Right atrium auricular region (tissue), 2 donors: ENCODE data around the gene CBFA2T3. TPM values are rescaled to one million over a fixed set of nuclear protein-coding genes. Genes with fewer than 3 reads are reported as not detected.

ENCODE experiments used
- DNase-seq: peaks from one replicate; pipeline ENCODE4 v3.0.0-alpha.2; 2019; ENCODE audit warnings: low spot score
- H3K27ac ChIP-seq, 2 donors: fragments of 200-600 bp; sonication (generic); 1 replicate in 1 of 2; 2 replicates in 1 of 2; pipeline ENCODE4 v1.5.1; 2016 to 2019
- H3K27me3 ChIP-seq, 2 donors: fragments of 200-600 bp; sonication (generic); one replicate each; pipeline versions ENCODE4 v1.5.1 to v1.6.0; 2017 to 2019
- H3K36me3 ChIP-seq: fragments of 200-600 bp; sonication (generic); one replicate; pipeline ENCODE4 v1.5.1; 2016
- H3K4me1 ChIP-seq, 2 donors: fragments of 200-600 bp; sonication (generic); one replicate each; pipeline versions ENCODE4 v1.5.1 to v1.6.0; 2017 to 2019
- H3K4me3 ChIP-seq, 2 donors: fragments of 200-600 bp; sonication (generic); 1 replicate in 1 of 2; 2 replicates in 1 of 2; pipeline ENCODE4 v1.5.1; 2017 to 2019; ENCODE audit warnings: mild to moderate bottlenecking in 1 of 2, moderate library complexity in 1 of 2
- H3K9me3 ChIP-seq, 2 donors: fragments of 200-600 bp; sonication (generic); one replicate each; pipeline ENCODE4 v1.5.1; 2019
- CTCF ChIP-seq, 2 donors: fragments of 200-600 bp; sonication (generic); IDR thresholded peaks; one replicate each; pipeline ENCODE4 v1.5.1; 2019; ENCODE audit warnings: antibody characterized with exemption in 2 of 2
- total RNA-seq, 2 donors: library from RNA; depleted of rRNA; stranded (reverse); fragments of >200 nt; gene quantifications; one replicate each; pipeline ENCODE4 v1.1.0, GENCODE V29; 2016

CBFA2T3 gene
- total RNA-seq, 2 donors from 2014 or later: 1.1 to 2.6 TPM

- Histone ChIP-seq H3K36me3 (no peaks in the 10 kb centered on the region), H3K4me3 (no peak overlapping the region), H3K4me1 (no peaks in the 10 kb centered on the region), H3K27me3 (no peaks in the 10 kb centered on the region), H3K27ac (no peak overlapping the region), H3K9me3 (no peaks in the 10 kb centered on the region)
- no peak for DNase-seq
- TF ChIP-seq CTCF (IDR thresholded peaks at IDR 0.05): no peak
Measured at GRCh38 chr16:88847654-88848053, 129.4 kb downstream of the CBFA2T3 start.

GRCh38 chr16:88846088-88846487 is 130.9 kb downstream of the CBFA2T3 start:
- H3K27ac ChIP-seq: no peak overlapping the region
- H3K9me3 ChIP-seq: no peaks in the 10 kb centered on the region
- TF ChIP-seq CTCF (IDR thresholded peaks at IDR 0.05): no peak
- no peak overlapping the region for H3K4me3 ChIP-seq
- peaks cover 12% of the 10 kb centered on the region for H3K36me3 ChIP-seq
- DNase-seq: no peak
- H3K27me3 ChIP-seq: no peaks in the 10 kb centered on the region
- no peaks in the 10 kb centered on the region for H3K4me1 ChIP-seq

- no peaks in the 10 kb centered on the region for H3K27me3 ChIP-seq
- peaks cover 25% of the 10 kb centered on the region for H3K36me3 ChIP-seq
Measured at GRCh38 chr16:88844419-88845036, 132.5 kb downstream of the CBFA2T3 start.

GRCh38 chr16:88843256-88843655 is 133.8 kb downstream of the CBFA2T3 start:
- H3K36me3 ChIP-seq: peaks cover 30% of the 10 kb centered on the region
- DNase-seq: no peak
- no peak overlapping the region for H3K27ac ChIP-seq
- no peaks in the 10 kb centered on the region for H3K9me3 ChIP-seq
- H3K4me1 ChIP-seq: no peaks in the 10 kb centered on the region
- H3K4me3 ChIP-seq: no peak overlapping the region
- TF ChIP-seq CTCF (IDR thresholded peaks at IDR 0.05): no peak
- no peaks in the 10 kb centered on the region for H3K27me3 ChIP-seq

More at GRCh38 chr16:88844419-88845036, 132.5 kb downstream of the CBFA2T3 start:
- Histone ChIP-seq H3K4me1 (no peaks in the 10 kb centered on the region), H3K9me3 (no peaks in the 10 kb centered on the region), H3K4me3 (no peak overlapping the region), H3K27ac (no peak overlapping the region)
- DNase-seq: no peak
- TF ChIP-seq CTCF (IDR thresholded peaks at IDR 0.05): no peak

- DNase-seq: no peak
- no peaks in the 10 kb centered on the region for H3K9me3 ChIP-seq
- H3K27ac ChIP-seq: no peak overlapping the region
- H3K4me3 ChIP-seq: no peak overlapping the region
- no peak for TF ChIP-seq CTCF (IDR thresholded peaks at IDR 0.05)
- peaks cover 30% of the 10 kb centered on the region for H3K36me3 ChIP-seq
- no peaks in the 10 kb centered on the region for H3K27me3 ChIP-seq
- H3K4me1 ChIP-seq: no peaks in the 10 kb centered on the region
Measured at GRCh38 chr16:88842806-88843205, 134.2 kb downstream of the CBFA2T3 start.

- Histone ChIP-seq H3K27ac (no peak overlapping the region), H3K36me3 (peaks cover 30% of the 10 kb centered on the region), H3K9me3 (no peaks in the 10 kb centered on the region), H3K4me1 (no peaks in the 10 kb centered on the region), H3K4me3 (no peak overlapping the region), H3K27me3 (no peaks in the 10 kb centered on the region)
- no peak for TF ChIP-seq CTCF (IDR thresholded peaks at IDR 0.05)
- DNase-seq: no peak
Measured at GRCh38 chr16:88842308-88842756, 134.7 kb downstream of the CBFA2T3 start.
